AG09309 (cell line): ENCODE data around the gene CEACAM6.

Source experiments
- DNase-seq: peaks from one replicate; pipeline ENCODE4 v3.0.0-alpha.2; 2010; ENCODE audit warnings: low read depth
- H3K4me3 ChIP-seq: 2 replicates; pipeline ENCODE4 v1.5.1; 2011; ENCODE audit warnings: mild to moderate bottlenecking, low read depth, low read length, moderate library complexity; ENCODE audit not compliant: control insufficient read depth
- TF ChIP-seq, protein P1 (sequence below): IDR thresholded peaks from 2 replicates; pipeline ENCODE4 v1.5.1; 2011; ENCODE audit warnings: mild to moderate bottlenecking, low read depth, low read length, inconsistent platforms; ENCODE audit not compliant: insufficient read depth, control insufficient read depth; ENCODE audit errors: missing control alignments

CEACAM6 gene

GRCh38 chr19:41795031-41795461 is 39.7 kb downstream of the CEACAM6 start:
- TF ChIP-seq, protein P1, sequence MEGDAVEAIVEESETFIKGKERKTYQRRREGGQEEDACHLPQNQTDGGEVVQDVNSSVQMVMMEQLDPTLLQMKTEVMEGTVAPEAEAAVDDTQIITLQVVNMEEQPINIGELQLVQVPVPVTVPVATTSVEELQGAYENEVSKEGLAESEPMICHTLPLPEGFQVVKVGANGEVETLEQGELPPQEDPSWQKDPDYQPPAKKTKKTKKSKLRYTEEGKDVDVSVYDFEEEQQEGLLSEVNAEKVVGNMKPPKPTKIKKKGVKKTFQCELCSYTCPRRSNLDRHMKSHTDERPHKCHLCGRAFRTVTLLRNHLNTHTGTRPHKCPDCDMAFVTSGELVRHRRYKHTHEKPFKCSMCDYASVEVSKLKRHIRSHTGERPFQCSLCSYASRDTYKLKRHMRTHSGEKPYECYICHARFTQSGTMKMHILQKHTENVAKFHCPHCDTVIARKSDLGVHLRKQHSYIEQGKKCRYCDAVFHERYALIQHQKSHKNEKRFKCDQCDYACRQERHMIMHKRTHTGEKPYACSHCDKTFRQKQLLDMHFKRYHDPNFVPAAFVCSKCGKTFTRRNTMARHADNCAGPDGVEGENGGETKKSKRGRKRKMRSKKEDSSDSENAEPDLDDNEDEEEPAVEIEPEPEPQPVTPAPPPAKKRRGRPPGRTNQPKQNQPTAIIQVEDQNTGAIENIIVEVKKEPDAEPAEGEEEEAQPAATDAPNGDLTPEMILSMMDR: peak; percentile 81
- no peak for DNase-seq
- no peak overlapping the region for H3K4me3 ChIP-seq

DNA sequence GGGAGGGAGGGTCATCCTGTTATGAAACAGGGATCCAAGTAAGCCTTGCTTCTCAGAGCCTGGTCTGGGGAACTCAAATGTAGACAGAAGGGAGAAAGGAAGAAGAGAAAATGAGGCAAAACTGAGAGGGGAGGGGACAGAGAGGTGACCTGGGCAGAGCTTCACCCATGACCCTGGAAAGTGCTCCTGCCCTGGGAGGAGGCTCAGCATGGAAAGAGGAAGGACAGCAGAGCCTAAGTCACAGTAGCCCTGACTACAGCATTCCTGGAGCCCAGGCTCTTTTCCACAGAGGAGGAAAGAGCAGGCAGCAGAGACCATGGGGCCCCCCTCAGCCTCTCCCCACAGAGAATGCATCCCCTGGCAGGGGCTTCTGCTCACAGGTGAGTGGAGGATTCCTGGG is 41.0 kb downstream of the CEACAM6 start, which contains the start of gene CEACAM3:
Gene CEACAM3, plus strand, starts transcription at position 226 of the 400 bp plus-strand sequence. Its CDS starts 91 bp downstream, at position 317.
- H3K4me3 ChIP-seq: no peak within 1 kb of the TSS
- no peak for DNase-seq
- TF ChIP-seq, protein P1: no peak

DNA sequence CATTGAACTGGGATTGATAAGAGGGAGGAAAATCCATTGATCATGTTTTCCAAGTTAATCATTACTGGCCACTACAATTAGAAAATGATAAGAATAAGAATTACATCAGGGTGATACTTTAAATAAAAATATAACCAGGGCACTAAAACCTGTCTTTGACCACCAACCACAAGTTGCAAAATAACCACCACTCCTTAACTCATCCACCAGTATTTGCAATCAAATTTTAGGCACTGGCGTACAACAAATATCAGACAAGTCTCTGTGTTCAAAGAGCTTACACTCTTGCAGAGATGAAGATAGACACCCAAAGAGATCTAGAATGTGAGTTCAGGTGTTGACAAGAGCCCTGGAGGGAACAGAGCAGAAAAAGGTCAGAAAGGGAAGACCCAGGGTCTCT is 41.6 kb downstream of the CEACAM6 start:
- DNase-seq: no peak
- no peak overlapping the region for H3K4me3 ChIP-seq
- TF ChIP-seq, protein P1: no peak

- H3K4me3 ChIP-seq: no peak overlapping the region
- DNase-seq: no peak
- TF ChIP-seq, protein P1: no peak
Observed at GRCh38 chr19:41799444-41800000, 44.2 kb downstream of the CEACAM6 start.

GRCh38 chr19:41801031-41801430 is 45.7 kb downstream of the CEACAM6 start:
- TF ChIP-seq, protein P1: no peak
- no peak for DNase-seq
- no peak overlapping the region for H3K4me3 ChIP-seq

DNA sequence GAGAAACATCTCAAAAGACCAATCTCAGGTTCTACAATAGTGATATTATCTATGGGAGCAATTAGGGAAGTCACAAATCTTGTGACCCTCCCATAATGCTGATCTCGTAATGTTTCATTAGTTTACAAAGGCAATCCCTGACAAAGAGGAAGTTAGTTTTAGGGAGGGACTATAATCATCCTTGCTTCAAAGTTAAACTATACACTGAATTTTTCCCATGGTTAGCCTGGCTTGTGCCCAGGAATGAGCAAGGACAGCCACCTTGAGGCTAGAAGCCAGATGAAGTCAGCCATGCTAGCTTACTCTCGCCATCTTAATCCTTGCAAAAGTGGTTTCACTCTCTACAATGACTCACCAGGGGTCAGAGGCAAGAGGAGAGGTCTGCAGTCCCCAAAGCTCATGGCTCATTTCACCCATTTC is 46.5 kb downstream of the CEACAM6 start:
- H3K4me3 ChIP-seq: no peak overlapping the region
- TF ChIP-seq, protein P1: no peak
- no peak for DNase-seq
